Measurements from ENCODE around the gene MICOS13.
A peak's percentile ranks its signal among the peaks of the same experiment; 100 is the strongest.
"Not testable (repeated sequence)": the region's sequence is repeated elsewhere in the genome, so short reads cannot be mapped to it uniquely, and the experiment has no call there.

The MICOS13 gene

DNA sequence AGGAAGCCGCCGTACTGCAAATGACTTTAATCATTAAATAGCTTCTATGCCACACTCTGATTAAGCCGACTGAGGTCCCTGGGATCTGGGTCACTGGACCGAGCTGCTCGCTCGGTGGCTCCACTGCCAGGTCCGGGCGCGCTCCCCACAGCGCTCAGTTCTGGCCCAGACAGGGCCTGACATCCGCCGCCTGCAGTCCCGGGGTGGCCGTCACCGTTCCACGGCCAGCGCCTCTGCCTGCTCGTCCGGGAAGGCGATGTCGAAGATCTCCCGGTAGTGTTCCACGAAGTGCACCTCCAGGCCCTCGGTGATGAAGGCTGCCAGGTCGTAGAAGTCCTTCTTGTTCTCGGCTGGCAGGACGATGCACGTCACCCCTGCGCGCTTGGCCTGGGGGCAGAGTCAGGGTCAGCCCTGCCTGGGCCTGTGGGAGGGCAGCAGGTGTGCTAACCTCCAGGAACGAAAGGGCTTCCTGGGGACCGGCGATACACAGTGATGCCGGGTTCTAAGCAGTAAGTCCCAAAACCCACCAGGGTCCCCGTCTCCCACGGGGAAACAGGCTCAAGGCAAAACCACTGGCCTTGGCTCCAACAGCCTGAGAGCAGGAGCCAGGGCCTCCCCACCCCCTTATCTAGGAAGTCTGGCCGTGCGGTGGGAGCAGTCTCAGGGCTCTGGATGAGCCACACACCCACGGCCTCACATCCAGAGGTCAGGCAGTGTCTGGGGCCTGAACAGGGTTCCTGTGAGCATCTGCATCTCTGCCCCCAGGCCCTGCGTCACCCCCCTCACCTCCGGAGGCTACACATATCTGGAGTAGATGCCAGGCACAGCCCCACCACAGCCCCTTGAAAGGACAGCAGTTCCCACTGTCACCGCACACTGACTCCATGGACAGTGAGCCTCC, 11.8 kb upstream of the MICOS13 start:
- no peak for TF ChIP-seq CTCF (IDR thresholded peaks at IDR 0.05; ENCODE audit: insufficient read depth, low read length, missing control alignments)
- ChIA-PET POLR2A (interaction anchor here (1.1 to 2.7 kb wide), 4 partner anchors 20 to 144 kb away, joined by 3 to 19 read pairs (median 6); no protein-coding TSS in a partner anchor), CTCF (interaction anchor here (0.8 to 1.7 kb wide), 7 partner anchors 10 to 102 kb away, joined by 3 to 12 read pairs (median 5); no protein-coding TSS in a partner anchor)
- peak overlapping the region; percentile 98 for H3K4me3 ChIP-seq (ENCODE audit: low read depth, low read length)
- DNase-seq (ENCODE audit: low read depth, low spot score): no peak

- ChIA-PET CTCF (interaction anchor here (0.7 to 1.7 kb wide), 13 partner anchors 7 to 103 kb away, joined by 3 to 12 read pairs (median 4); no protein-coding TSS in a partner anchor), POLR2A (interaction anchor here (0.6 to 2.7 kb wide), 8 partner anchors 8 to 143 kb away, joined by 3 to 19 read pairs (median 4); partner anchors contain the start of genes CATSPERD and LONP1)
- no peak for DNase-seq (ENCODE audit: low read depth, low spot score)
- peak overlapping the region; percentile 98 for H3K4me3 ChIP-seq (ENCODE audit: low read depth, low read length)
- TF ChIP-seq CTCF (IDR thresholded peaks at IDR 0.05; ENCODE audit: insufficient read depth, low read length, missing control alignments): no peak
Observed at GRCh38 chr19:5690955-5691821, 10.9 kb upstream of the MICOS13 start.

GRCh38 chr19:5690125-5690954, 10.0 kb upstream of the MICOS13 start, which contains the start of gene RPL36:
RPL36 (plus strand) TSS chr19:5690295; CDS start chr19:5690508, 213 bp downstream.
- CTCF ChIA-PET: interaction anchor here (0.6 to 5.3 kb wide), 27 partner anchors 8 to 114 kb away, joined by 3 to 58 read pairs (median 4); partner anchors contain the start of genes CATSPERD, HSD11B1L and LONP1
- TF ChIP-seq CTCF (IDR thresholded peaks at IDR 0.05; ENCODE audit: insufficient read depth, low read length, missing control alignments): peak; percentile 99
- H3K4me3 ChIP-seq (ENCODE audit: low read depth, low read length): peak within 1 kb of the TSS; percentile 98
- POLR2A ChIA-PET: interaction anchor here (0.6 to 2.7 kb wide), 18 partner anchors 8 to 142 kb away, joined by 3 to 19 read pairs (median 4); partner anchors contain the start of genes CATSPERD, LONP1, SAFB and SAFB2
- peak; percentile 57 for DNase-seq (ENCODE audit: low read depth, low spot score)

- POLR2A ChIA-PET; H3K4me3 ChIP-seq (ENCODE audit: low read depth, low read length); DNase-seq (ENCODE audit: low read depth, low spot score): not testable (repeated sequence)
- CTCF ChIA-PET: interaction anchor here (1.0 to 5.3 kb wide), 8 partner anchors 10 to 68 kb away, joined by 3 to 58 read pairs (median 12); partner anchors contain the start of genes SAFB and SAFB2
Observed at GRCh38 chr19:5688262-5688881, 8.1 kb upstream of the MICOS13 start.

DNA sequence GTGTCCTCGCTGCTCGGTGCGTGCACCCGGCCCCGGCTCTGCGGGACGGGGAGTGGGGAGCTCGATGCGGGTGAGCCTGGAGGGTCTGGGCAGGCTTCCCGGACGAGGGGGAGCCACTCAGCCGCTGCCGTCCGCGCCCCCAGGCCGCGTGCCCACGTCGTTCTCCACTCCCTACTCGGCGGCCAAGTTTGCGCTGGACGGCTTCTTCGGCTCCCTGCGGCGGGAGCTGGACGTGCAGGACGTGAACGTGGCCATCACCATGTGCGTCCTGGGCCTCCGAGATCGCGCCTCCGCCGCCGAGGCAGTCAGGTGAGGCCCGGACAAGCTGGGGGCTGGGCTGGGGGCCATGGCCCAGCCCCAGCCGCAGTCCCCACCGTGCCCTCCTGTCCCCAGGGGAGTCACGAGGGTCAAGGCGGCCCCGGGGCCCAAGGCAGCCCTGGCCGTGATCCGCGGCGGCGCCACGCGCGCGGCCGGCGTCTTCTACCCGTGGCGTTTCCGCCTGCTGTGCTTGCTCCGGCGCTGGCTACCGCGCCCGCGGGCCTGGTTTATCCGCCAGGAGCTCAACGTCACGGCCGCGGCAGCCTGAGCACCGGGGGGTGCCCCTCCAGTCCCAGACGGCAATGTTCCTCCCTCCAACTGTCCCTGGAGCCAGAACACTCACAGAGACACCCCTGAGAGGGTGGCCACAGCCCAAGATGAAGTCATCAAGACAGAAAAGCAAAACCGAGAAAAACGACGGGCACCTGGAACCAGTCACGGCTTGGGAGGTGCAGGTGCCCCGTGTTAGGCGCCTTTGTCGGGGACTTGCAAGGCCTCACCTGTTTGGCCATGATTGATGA, 7.3 kb upstream of the MICOS13 start:
- POLR2A ChIA-PET: interaction anchor here (1.0 to 1.6 kb wide), 2 partner anchors 33 to 72 kb away, joined by 3 to 4 read pairs; partner anchors contain the start of genes CATSPERD and LONP1
- DNase-seq (ENCODE audit: low read depth, low spot score): no peak
- TF ChIP-seq CTCF (IDR thresholded peaks at IDR 0.05; ENCODE audit: insufficient read depth, low read length, missing control alignments): no peak
- CTCF ChIA-PET: interaction anchor here (0.6 to 5.3 kb wide), 23 partner anchors 9 to 639 kb away, joined by 3 to 58 read pairs (median 4); partner anchors contain the start of genes SAFB and SAFB2
- peak overlapping the region; percentile 64 for H3K4me3 ChIP-seq (ENCODE audit: low read depth, low read length)
